ENCODE data around the gene NDUFC1. TPM values are rescaled to one million over a fixed set of nuclear protein-coding genes. Genes with fewer than 3 reads are reported as not detected.

The NDUFC1 gene
- total and polyA plus RNA-seq, 9 of the 15 experiments (the other 6 are each of a cell fraction or from before 2014, with no cell fraction given): 58.9 to 378 (median 120) TPM

- ATAC-seq (no peak), DNase-seq (ENCODE audit: extremely low read depth in 1 of 4, low spot score in 3 of 4) (no peak), FAIRE-seq (no peak)
- Histone ChIP-seq H4K20me1 (replicated peaks; ENCODE audit: control insufficient read depth, insufficient read depth, low read length) (no peaks in the 10 kb centered on the region), H3K9ac (ENCODE audit: insufficient read depth in 1 of 2, low read depth in 2 of 2, low read length in 2 of 2) (no peak overlapping the region), H3K9me3 (replicated peaks; ENCODE audit: control insufficient read depth, insufficient read depth, low read depth, low read length) (no peaks in the 10 kb centered on the region), H3K27ac (ENCODE audit: extremely low read depth, low read depth, low read length) (no peak overlapping the region), H3K79me2 (ENCODE audit: control insufficient read depth, insufficient read depth, low read length) (no peaks in the 10 kb centered on the region), H3K27me3 (ENCODE audit: control insufficient read depth in 2 of 2, insufficient read depth in 2 of 2, low read length in 2 of 2) (no peaks in the 10 kb centered on the region), H3K36me3 (ENCODE audit: control insufficient read depth, insufficient read depth, low read length) (no peaks in the 10 kb centered on the region), H3K4me2 (ENCODE audit: insufficient read depth, low read length) (no peak overlapping the region), H3K4me3 (no peak overlapping the region), H3K9me1 (ENCODE audit: control insufficient read depth, insufficient read depth, low read length) (no peaks in the 10 kb centered on the region), H3K4me1 (replicated peaks in 1 of 2; ENCODE audit: control insufficient read depth in 2 of 2, insufficient read depth in 2 of 2, low read length in 2 of 2) (no peaks in the 10 kb centered on the region; a peak in 1 of 5 replicates), H2AFZ (ENCODE audit: low read depth, low read length) (no peak overlapping the region)
- 90% methylated on average over 15 of the region's 16 CpGs for WGBS (ENCODE audit: insufficient coverage, low coverage, missing lambda C conversion rate)
- POLR2A ChIA-PET: no interaction called here
- no peak for TF ChIP-seq NFATC3 (IDR thresholded peaks at IDR 0.05)
- TF ChIP-seq, protein P1, sequence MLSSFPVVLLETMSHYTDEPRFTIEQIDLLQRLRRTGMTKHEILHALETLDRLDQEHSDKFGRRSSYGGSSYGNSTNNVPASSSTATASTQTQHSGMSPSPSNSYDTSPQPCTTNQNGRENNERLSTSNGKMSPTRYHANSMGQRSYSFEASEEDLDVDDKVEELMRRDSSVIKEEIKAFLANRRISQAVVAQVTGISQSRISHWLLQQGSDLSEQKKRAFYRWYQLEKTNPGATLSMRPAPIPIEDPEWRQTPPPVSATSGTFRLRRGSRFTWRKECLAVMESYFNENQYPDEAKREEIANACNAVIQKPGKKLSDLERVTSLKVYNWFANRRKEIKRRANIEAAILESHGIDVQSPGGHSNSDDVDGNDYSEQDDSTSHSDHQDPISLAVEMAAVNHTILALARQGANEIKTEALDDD (IDR thresholded peaks at IDR 0.05): no peak
- TF ChIP-seq RCOR1 (IDR thresholded peaks at IDR 0.05; ENCODE audit: borderline replicate concordance in 1 of 2, low read depth in 2 of 2, low read length in 2 of 2): no peak
- no peak for TF ChIP-seq SIX5 (IDR thresholded peaks at IDR 0.05; ENCODE audit: borderline replicate concordance in 1 of 2, insufficient read depth in 1 of 2, low read depth in 1 of 2, low read length in 2 of 2)
- TF ChIP-seq THAP7 (CRISPR knock-in tag; IDR thresholded peaks at IDR 0.05): no peak
- TF ChIP-seq TEAD4 (IDR thresholded peaks at IDR 0.05; ENCODE audit: low read length): no peak
- no peak for TF ChIP-seq TEAD4 (CRISPR knock-in tag; IDR thresholded peaks at IDR 0.05; ENCODE audit: borderline replicate concordance)
- TF ChIP-seq TRIM24 (IDR thresholded peaks at IDR 0.05): no peak
- TF ChIP-seq SP2 (IDR thresholded peaks at IDR 0.05; ENCODE audit: extremely low read depth, low read depth, low read length, poor library complexity, severe bottlenecking): no peak
- no peak for TF ChIP-seq ZBTB1 (CRISPR knock-in tag; IDR thresholded peaks at IDR 0.05; ENCODE audit: borderline replicate concordance, low read depth)
- no peak for TF ChIP-seq TFAM (CRISPR knock-in tag; conservative IDR thresholded peaks at IDR 0.05)
- no peak for TF ChIP-seq TOE1 (IDR thresholded peaks at IDR 0.05; ENCODE audit: borderline replicate concordance)
- TF ChIP-seq TOE1 (CRISPR knock-in tag; IDR thresholded peaks at IDR 0.05; ENCODE audit: borderline replicate concordance, low read depth): no peak
- TF ChIP-seq NFIC (IDR thresholded peaks at IDR 0.05): no peak
- TF ChIP-seq MAFG (tag; conservative IDR thresholded peaks at IDR 0.05): no peak
- BruUV-seq (replicated peaks): no TSS peak
- intact Hi-C loops (cut with micrococcal nuclease) (no loop called here), in situ Hi-C loops (cut with MboI) (no loop called here)
- CTCF ChIA-PET (ENCODE audit: low intra/inter-chr PET ratio): no interaction called here
These were observed 23.8 kb downstream of the NDUFC1 start for GRCh38 chr4:139278485-139278884.

Measured in K562 (cell line).